ENCODE data around the gene TMC8. TPM values are rescaled to one million over a fixed set of nuclear protein-coding genes. Genes with fewer than 3 reads are reported as not detected.
A peak's percentile ranks its signal among the peaks of the same experiment; 100 is the strongest.
"Not testable (repeated sequence)": the region's sequence is repeated elsewhere in the genome, so short reads cannot be mapped to it uniquely, and the experiment has no call there.

Gene TMC8
- polyA plus RNA-seq, 1 donor: 1.4 TPM

GRCh38 chr17:78135858-78136500 lies 5.4 kb downstream of the TMC8 start:
- DNase-seq: no peak

- no peak for DNase-seq
These were observed 7.0 kb downstream of the TMC8 start for GRCh38 chr17:78137392-78138203.

GRCh38 chr17:78138204-78139060 lies 7.9 kb downstream of the TMC8 start:
- no peak for DNase-seq

- DNase-seq: not testable (repeated sequence)
These were observed 9.2 kb downstream of the TMC8 start for GRCh38 chr17:78139861-78140168.

- no peak for DNase-seq
These were observed 9.8 kb downstream of the TMC8 start for GRCh38 chr17:78140169-78141051.

GRCh38 chr17:78141437-78142118 lies 11.0 kb downstream of the TMC8 start:
- no peak for DNase-seq

GRCh38 chr17:78142119-78142861 lies 11.7 kb downstream of the TMC8 start:
- DNase-seq: no peak

GRCh38 chr17:78143214-78144146 lies 12.9 kb downstream of the TMC8 start:
- DNase-seq: no peak

- peak; percentile 81 for DNase-seq
These were observed 13.7 kb downstream of the TMC8 start for GRCh38 chr17:78144147-78144719.

- no peak for DNase-seq
These were observed 14.4 kb downstream of the TMC8 start for GRCh38 chr17:78144736-78145641.

- no peak for DNase-seq
These were observed 15.9 kb downstream of the TMC8 start for GRCh38 chr17:78146471-78146869.

- DNase-seq: no peak
These were observed 16.3 kb downstream of the TMC8 start for GRCh38 chr17:78146881-78147280.

GRCh38 chr17:78147315-78147998 lies 16.9 kb downstream of the TMC8 start:
- DNase-seq: no peak

- no peak for DNase-seq
These were observed 17.9 kb downstream of the TMC8 start for GRCh38 chr17:78148286-78149016.

- no peak for DNase-seq
These were observed 21.0 kb downstream of the TMC8 start for GRCh38 chr17:78151514-78152008.

Data from left kidney (tissue), 2 donors.